ENCODE measurements around the gene PCAT7.
"Not testable (repeated sequence)": the region's sequence is repeated elsewhere in the genome, so short reads cannot be mapped to it uniquely, and the experiment has no call there.

Gene PCAT7

DNA sequence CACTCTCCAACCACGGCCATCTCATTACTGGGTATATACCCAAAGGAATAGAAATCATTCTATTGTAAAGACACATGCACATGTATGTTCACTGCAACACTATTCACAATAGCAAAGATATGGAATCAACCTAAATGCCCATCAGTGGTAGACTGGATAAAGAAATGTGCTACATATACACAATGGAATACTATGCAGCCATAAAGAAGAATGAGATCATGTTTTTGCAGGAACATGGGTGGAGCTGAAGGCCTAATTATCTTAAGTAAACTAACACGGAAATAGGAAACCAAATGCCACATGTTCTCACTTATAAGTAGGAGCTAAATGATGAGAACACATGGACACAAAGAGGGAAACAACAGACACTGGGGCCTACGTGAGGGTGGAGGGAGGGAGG is 9.4 kb downstream of the PCAT7 start:
- DNase-seq, result not testable (repeated sequence)

DNA sequence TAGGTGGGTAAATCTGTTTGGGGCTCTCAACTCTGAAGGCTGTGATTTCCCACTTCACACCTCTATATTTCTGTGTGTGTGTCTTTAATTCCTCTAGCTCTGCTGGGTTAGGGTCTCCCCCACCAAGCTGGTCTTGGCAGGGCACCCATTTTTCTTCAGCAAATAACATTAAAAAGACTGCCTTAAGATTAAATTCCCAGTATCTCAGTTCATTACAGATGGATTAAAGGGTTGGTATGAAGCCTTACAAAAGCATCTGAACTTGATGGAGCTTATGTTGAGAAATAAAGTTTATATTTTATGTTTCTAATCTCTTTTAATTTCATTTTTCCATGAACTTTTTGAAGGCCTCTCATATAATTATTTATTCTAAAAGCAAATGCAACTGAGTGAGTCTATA is 11.7 kb downstream of the PCAT7 start:
- no peak for DNase-seq

DNA sequence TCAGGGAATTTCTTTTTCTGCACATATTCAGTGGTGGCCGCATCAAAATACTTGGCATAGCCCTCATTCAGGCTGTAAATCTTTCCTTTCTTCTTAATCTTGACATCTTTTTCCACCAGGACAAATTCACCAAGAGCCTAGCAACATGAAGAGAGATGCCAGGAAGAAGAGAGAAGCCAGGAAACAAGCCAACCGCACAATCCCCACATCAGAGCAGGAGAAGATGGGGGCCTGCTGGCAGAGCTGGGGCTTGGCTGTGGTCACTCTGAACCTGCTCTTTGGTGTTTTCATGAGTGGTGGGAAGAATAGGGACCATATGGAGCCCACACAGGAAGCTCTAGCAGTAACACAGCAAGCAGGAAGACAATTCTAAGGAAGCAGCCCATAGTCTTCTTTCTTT is 12.4 kb downstream of the PCAT7 start:
- no peak for DNase-seq

DNA sequence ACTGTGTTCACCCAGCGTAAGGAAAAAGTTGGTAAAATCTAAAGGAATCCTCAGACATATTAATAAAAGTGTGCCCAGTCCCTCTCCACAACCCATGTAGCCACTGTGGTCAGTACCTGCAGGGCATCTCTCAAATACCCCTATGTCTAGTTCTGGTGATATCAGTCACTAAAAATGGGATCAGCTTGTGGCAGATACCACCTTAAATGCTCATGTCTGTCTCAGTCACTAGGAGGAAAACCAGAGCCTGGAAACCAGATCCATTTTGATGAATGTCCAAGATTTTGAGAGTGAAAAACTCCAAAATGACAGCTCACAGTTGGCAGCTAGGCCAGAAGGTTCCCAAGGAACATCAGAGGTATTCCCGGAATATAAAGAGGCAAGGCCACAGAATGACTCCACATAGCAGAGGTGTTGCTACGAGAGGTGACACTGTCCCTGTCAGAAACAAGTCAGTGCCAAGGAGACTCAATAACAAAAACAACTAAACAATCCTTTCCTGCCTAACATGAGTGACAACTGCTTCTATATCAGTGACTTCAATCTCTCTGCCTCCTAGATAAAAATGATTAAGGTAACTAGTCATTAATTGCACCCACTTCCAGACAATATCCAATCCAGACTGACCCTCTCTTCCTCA is 13.5 kb downstream of the PCAT7 start:
- DNase-seq, result no peak

DNA sequence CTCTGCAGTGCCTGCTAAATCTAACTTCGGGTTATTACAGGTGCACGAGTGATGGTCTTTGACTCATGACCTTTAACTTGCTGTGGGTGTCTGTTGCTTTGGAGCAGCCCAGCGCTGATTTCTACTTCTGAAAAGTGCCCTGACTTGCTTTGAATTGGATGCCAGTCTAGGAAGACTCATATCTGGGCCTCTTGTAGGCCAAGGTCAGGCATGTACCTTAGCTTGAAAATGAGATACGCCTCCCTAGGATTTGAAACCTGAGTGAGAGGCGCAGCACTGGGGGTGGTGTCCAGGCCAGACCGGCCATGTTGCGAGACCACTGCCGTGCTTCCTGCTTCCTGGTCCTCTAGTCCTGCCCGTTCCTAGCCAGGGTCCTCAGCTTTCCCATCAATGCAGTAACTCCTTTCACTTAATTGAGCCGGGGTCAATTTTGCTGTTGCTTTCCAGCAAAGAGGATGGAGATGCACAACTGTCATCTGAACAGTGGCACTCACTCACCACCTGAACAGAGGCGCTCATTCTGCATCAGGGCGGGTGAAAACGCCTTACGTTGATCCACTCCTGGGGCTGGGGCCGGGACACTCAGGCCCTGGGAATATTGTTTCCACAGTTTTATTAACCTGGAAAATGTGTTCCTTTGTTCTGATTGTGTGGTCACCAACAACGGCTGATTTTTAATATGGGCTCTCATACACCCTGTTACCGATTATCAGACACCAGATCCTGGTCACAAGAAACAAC is 14.3 kb downstream of the PCAT7 start:
- no peak for DNase-seq

DNA sequence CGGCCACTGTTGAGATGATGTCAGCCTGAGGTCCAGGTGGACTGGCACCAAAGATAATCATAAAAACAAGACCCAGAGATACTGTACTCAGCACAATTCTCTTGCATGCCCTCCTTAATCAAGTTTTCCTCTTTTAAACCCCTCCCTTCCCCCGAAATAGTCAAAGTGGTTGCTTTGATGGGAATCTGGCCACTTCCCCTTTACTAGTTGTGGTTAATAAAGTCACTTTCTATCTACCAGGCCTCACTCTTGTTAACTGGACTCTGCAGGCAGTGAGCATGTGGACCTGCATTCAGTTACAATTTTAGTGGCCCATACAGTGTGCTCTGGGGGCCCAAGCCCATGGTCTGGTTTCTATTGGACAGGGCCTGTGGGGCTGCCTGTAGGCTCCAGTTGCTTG is 21.2 kb downstream of the PCAT7 start:
- DNase-seq, result no peak

DNA sequence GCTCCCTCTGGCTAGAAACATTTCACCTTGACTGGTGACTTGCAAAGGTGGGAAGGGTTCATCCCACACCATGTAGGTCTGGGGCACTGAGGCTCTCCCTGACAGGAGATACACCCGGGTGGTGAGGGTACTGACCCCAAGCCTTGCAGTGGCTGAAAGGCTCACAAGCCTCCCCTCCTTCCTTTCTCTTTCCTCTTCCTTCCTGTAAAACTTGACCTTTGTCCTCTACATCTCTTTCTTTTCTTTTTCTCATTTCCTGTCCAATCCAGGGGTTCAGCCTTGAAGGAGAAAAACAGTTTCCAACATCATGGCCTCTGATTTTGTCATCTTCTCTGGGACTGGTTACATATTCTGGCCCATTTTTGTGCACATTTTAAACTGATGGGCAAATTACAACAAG is 22.2 kb downstream of the PCAT7 start:
- DNase-seq, result no peak

DNA sequence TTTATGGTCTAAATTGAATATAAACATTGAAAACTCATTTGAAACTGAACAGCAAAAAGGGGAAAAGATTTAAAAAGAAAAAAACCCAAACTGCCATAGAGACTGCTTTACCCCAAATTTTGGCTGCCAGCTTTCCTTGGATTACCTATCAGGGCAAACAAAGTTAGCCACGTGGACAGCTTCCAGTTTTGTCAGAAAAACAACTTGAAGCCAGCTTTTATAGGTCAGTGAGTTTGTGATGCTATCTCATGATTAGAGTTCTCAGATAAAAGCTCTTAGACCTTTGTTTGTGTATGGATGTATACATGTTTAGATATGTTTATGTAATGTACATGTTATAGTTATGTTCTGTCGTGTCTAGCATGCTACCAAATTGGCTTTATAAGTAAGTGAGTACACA is 22.7 kb downstream of the PCAT7 start:
- DNase-seq, result no peak

DNA sequence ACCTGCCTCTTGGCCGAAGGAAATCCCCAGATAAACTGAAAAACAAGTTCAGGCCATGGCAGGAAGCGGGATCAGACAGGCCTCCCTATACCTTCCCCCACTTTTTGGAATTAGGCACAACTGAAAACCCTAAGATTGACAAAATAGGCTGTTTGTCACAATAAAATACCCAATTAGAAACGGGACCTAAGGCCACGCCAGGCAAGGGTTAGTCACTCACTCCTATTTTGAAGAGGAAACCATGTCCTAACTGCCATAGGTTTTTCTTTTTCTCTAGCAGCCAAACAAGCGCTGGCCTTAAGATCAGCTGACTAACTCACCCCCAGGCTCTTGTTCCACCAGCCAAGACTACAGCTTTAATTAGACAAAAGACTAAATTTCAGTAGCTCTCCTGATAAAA is 26.8 kb downstream of the PCAT7 start:
- no peak for DNase-seq

DNA sequence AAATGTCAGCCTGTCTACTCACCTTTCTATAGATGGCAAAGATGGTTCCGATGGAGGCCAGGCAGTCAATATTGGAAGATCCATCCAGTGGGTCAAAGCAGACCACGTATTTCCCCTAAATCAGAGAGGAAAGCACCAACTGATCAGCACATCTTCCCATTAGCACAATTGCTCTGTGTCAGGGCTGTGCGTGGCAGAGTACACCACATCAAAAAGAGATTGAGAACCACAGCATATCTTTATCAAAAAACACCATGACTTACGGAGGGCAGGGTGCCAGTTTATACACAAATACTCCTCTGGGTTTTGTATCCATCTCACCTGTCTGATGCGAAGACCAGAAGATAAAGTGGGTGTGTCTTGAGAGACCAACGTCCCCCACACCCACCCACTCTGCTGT is 29.7 kb downstream of the PCAT7 start:
- DNase-seq, result peak in 3 of 6 experiments; percentile 4 to 24 (median 9)

DNA sequence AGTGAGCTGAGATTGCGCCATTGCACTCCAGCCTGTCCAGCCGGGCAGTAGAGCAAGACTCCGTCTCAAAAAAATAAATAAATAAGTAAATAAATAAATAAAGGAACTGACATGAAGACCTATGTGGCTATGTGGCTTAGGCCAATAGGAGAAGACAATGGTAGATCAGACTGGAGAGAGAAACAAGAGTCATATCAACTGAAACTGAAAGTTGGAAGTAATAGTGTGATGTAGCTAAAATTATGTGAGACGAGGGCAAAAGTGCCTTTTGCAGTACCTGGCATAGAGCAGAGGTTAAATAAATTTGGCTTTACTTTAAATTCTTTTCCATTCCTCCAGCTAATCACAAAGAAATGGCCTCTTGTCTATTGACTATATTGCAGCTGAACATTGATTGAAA is 31.4 kb downstream of the PCAT7 start:
- DNase-seq, result no peak

DNA sequence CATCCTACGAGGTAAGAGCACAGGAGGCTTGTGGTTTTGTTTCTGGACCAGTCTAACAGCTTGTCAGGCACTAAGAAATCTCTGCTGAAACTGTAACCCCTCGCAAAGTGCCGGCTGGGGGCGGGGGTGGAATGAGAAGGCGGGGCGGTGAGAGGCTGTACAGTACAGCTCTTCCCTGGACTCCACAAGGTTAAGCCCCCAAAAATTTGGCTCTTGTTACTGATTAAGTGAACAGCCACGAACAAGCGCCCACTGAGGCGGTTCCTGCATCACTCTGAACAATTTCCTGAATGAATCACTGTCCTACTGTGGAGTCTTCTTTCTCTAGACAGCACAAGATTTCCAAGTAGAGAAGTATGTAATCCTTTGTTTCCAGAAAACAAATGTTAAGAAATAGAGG is 31.9 kb downstream of the PCAT7 start:
- DNase-seq, result no peak

DNA sequence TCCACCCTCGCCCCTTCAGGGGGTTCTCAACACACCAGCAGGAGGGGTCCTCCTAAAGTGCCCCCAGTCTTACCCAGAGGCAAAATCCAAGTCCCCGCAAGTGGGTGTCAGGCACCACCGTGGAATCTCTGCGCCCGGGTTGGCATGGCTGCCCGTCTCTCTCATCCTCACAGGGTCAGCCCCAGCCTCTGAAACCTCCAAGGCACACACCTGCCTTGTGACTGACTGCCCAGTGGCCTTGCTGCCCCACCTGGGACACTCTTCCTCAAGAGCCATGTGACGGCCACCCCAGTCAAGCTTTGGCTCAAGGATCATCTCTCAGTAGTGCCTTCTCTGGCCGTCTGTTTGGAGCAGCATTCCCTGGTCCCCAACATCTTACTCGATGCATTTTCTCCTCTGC is 33.8 kb downstream of the PCAT7 start:
- no peak for DNase-seq

DNA sequence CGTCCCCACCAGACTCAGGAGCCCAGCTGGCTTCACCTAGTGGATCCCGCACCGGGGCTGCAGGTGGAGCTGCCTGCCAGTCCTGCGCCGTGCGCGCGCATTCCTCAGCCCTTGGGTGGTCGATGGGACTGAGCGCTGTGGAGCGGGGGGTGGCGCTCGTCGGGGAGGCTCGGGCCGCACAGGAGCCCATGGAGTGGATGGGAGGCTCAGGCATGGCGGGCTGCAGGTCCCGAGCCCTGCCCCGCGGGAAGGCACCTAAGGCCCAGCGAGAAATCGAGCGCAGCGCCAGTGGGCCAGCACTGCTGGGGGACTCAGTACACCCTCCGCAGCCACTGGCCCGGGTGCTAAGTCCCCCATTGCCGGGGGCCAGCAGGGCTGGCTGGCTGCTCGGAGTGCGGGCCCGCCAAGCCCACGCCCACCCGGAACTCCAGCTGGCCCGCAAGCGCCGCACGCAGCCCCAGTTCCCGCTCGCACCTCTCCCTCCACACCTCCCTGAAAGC is 36.2 kb downstream of the PCAT7 start:
- not testable (repeated sequence) for DNase-seq

DNA sequence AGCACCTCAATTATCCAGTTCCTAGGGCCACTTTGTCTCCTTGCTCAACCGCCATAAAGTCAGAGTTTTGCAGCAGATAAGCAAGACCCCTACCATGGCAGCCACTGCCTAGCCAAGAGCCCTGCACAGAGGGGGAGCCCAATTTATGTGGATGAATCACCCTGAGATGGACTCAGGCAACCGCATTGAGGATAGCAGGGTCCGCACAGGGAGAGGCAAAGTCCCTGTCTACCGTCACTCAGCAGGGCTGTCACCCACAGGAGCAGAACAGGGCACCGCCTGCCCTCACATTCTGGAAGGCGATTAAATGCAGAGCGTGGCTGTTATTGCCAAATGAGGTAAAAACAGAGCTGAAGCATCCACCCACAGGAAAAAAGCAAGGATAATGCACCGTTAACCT is 37.0 kb downstream of the PCAT7 start:
- no peak for DNase-seq

DNA sequence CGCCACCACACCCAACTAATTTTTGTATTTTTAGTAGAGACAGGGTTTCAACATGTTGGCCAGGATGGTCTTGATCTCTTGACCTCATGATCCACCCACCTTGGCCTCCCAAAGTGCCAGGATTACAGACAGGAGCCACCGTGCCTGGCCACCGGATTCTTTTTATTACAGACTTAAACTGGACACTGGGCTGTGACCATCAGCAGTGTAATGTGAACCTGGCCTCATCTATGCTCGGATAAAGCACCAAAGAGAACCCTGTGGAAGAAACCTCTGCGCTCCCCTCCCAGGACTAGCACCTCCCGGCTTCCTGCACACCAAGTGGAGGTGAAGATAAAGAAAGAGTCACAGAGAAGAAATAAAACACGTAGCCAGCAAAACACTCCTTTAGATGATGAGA is 37.8 kb downstream of the PCAT7 start:
- not testable (repeated sequence) for DNase-seq

DNA sequence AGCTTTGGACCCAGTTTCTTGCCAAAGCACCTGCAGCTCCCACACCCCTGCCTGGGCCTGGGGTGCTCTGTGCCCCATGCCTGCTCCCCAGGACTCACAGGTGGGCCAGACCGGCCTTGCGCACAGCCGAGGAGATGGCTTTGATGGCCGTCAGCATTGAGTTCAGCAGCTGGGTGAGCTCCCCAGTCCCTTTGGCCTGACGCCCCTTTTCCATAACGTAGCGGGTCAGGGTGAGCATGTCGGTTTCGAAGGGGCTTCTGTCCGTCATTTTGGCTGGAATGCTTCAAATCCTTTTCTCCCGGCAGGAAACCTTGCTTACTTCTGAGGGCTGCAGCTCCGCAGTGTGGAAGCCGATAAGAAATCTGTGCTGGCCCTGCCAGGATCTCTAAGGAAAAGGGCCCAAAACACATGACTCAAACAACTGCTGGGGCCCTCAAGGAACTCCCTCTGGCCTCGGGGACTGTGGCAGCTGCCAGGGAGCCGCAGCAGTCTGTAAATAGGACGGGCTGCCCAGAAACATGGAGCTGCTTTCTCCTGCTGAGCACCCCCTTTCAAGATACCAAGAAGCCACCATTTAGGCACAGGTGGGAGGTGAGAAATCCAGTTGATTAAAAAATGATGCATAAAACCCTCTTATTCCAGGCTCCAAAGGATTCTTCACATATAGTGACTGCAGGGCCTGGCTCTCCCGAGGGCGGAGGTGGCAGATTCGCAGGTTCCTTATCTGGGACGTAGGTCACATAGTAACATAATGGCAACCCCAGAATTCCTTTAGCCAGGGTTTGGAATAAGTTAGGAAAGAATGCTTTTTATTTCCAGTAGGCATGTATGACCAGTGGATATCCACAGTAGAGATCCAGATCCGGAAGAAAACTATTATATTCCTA is 38.8 kb downstream of the PCAT7 start, which contains the start of gene FBP2:
Gene FBP2 (minus strand): TSS at position 366 of the 887 bp plus-strand sequence. CDS start 98 bp downstream, at position 268.
- no peak for DNase-seq

DNA sequence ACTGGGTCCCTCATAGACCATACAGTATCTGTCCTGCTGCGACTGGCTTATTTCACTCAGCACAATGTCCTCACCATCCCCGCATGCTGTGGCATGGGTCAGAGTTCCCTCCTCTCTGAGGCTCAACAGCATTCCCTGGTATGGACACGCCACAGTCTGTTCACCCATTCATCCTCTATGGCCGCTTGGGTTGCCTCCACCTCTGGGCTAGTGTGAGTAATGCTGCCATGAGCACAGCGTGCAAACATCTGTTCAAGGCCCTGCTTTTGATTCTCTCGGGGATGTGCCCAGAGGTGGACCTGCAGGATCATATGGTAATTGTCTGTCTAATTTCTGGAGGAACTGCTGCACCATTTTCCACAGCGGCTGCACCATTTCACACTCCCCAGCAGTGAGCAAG is 44.2 kb downstream of the PCAT7 start:
- no peak for DNase-seq

DNA sequence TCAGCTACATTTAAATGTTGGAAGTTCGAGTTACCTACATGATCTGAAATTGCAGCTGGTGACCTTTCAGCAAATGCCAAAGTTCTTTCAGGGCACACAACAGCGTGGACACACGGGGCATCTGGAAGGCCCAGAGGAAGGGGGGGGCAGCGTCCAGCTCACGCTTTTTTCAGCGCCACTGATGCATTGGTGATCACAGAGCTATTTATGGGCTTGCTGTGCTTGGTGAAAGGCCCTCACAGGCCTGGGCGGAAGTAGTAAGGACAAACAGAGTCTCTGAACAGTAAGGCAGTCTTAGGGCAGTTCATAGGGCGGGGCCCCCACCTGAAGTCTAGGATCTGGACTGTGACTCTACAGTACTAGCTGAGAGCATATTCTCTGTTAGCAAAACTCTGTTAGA is 45.4 kb downstream of the PCAT7 start:
- no peak for DNase-seq

DNA sequence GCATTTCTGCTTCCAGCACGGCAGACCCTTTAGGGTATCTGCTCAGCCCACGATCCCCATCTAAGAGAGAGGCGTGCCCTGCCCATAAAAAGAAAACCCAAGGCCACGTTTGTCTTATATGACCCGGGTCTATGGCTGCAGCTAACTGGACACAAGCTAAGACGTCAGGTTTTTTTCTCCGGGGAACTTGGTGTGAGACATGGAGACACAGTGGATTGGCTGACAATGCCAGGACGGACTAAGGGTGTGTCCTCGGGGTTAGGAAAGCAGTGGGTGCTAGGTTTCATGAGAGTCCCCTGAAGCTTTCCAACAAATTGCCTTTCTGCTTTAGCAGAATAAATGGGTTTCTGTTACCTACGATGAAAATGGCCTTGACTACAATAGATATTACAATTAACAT is 45.8 kb downstream of the PCAT7 start:
- no peak for DNase-seq

DNA sequence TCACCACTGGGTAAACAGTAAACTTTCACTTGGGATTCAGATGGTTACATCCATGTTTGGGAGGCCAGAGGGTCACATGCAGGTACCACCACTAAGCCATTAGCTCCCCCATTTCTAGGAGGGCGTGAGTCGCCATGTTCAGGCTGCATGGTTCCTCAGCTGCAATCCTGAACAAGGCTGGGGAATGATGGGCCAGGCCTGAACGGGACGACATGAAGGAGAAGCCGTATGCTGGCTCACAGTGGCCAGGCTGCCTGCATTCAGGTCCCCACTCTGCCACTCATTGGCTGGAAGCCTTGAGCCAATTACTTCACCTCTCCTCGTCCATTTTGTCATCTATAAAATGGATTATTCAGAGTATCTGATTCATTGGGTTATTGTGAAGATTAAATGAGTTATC is 47.8 kb downstream of the PCAT7 start:
- DNase-seq, result no peak

DNA sequence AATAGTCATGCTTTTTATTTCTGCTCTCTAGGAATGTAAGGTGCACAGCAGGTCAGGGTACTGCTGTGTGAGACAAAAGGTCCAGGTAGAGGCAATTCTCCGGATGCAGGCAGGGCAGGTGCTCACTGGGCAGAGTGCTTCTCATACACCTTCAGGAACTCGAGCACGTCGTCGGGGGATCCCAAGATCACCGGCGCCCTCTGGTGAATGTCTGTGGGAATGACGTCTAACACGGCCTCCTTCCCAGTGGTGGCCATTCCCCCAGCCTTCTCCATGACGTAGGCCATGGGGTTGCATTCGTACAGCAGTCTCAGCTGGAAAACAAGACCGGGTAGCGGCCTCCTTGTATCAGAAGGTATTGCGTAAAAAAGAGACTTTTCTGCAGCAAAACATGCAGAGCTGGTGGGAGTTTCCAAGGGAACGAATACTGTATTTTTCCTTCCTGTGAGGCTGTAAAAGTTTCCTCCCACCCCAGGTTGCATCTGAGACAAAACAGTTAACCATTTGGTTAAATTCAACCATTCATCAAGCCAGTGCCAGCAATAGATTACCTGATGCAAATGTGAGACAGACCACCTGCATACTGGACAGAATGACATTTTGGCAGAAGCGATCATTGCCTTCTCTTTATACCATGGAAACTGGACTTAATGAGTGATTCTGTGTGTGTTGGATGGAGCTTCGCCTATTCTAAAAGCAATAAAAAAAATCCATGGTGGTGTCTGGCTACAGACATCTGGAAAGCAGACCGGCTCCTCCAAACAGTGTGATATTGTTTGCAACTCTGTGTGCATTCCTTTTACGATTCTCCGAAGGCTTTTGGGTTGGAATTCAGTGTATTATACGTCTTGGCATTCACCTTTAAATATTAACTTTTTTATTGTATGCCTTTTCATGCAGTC is 48.6 kb downstream of the PCAT7 start:
- peak; percentile 21 to 59 (median 44) for DNase-seq

Measured in stimulated activated naive CD4-positive, alpha-beta T cell (primary cell).